ENCODE measurements around the gene KIAA0753. TPM values are rescaled to one million over a fixed set of nuclear protein-coding genes. Genes with fewer than 3 reads are reported as not detected.

KIAA0753 gene
- total RNA-seq, 1 experiment from 2014 or later, result 18.3 TPM

GRCh38 chr17:6670999-6671398 is 30.5 kb upstream of the KIAA0753 start:
- Histone ChIP-seq H3K36me3 (ENCODE audit: control insufficient read depth in 1 of 2, insufficient read depth in 2 of 2, low read length in 2 of 2) (no peaks in the 10 kb centered on the region), H2AFZ (ENCODE audit: low read depth, low read length, poor library complexity, severe bottlenecking) (no peak overlapping the region), H4K20me1 (ENCODE audit: insufficient read depth) (no peaks in the 10 kb centered on the region), H3K27ac (ENCODE audit: low read depth, low read length) (no peak overlapping the region; the same call in 1 of the 2 replicates), H3K4me3 (replicated peaks in 1 of 2; ENCODE audit: low read depth in 1 of 2, low read length in 2 of 2) (no peak overlapping the region), H3K9me3 (ENCODE audit: control insufficient read depth in 1 of 2, insufficient read depth in 1 of 2, low read depth in 1 of 2, low read length in 2 of 2) (no peaks in the 10 kb centered on the region), H3K9me2 (ENCODE audit: insufficient read depth) (no peaks in the 10 kb centered on the region), H3K9ac (ENCODE audit: low read length) (0 out of 2 replicates have a peak overlapping the region, but pooled peaks have one; percentile 1), H3K27me3 (ENCODE audit: insufficient read depth, low read length) (no peaks in the 10 kb centered on the region), H3K79me2 (ENCODE audit: insufficient read depth, low read length) (no peaks in the 10 kb centered on the region), H3K4me1 (ENCODE audit: control insufficient read depth in 1 of 2, insufficient read depth in 2 of 2, low read length in 2 of 2) (peaks cover 19 to 44% of the 10 kb centered on the region in 2 experiments), H3K4me2 (ENCODE audit: low read length) (peak overlapping the region; percentile 80; the same call in 1 of the 2 replicates)
- intact Hi-C loops (cut with micrococcal nuclease), result no loop called here
- no TSS peak for BruUV-seq (replicated peaks)
- ChIA-PET RAD21 (ENCODE audit: low non-redundant PET in 1 of 2, low total read pairs in 2 of 2, uncharacterized antibody in 2 of 2, unreplicated experiment in 2 of 2) (no interaction called here), CTCF (interaction anchor here (1.4 to 3.1 kb wide), 3 partner anchors 31 to 334 kb away, joined by 4 to 14 read pairs (median 11); no protein-coding TSS in a partner anchor), POLR2A (interaction anchor here (2.6 kb wide), 1 partner anchor 173 kb away, joined by 8 read pairs; no protein-coding TSS in a partner anchor)
- DNase-seq (ENCODE audit: low read depth, low spot score), result no peak
- no peak for ATAC-seq
- no peak for TF ChIP-seq ATF3 (IDR thresholded peaks at IDR 0.05)
- TF ChIP-seq EGR1 (IDR thresholded peaks at IDR 0.05; ENCODE audit: low read depth), result no peak
- TF ChIP-seq ELF1 (IDR thresholded peaks at IDR 0.05; ENCODE audit: borderline replicate concordance, low read depth), result no peak
- no peak for TF ChIP-seq JUND (IDR thresholded peaks at IDR 0.05)
- TF ChIP-seq SP1 (IDR thresholded peaks at IDR 0.05; ENCODE audit: low read depth), result no peak
- no peak for TF ChIP-seq RAD21 (IDR thresholded peaks at IDR 0.05; ENCODE audit: low read depth)
- no peak for TF ChIP-seq TCF7L2 (IDR thresholded peaks at IDR 0.05; ENCODE audit: borderline replicate concordance, extremely low read depth, insufficient read depth, insufficient read length)
- TF ChIP-seq POLR2A (IDR thresholded peaks at IDR 0.05; ENCODE audit: borderline replicate concordance, extremely low read depth, insufficient read depth, insufficient read length), result no peak
- TF ChIP-seq EZH2phosphoT487 (IDR thresholded peaks at IDR 0.05; ENCODE audit: borderline replicate concordance), result no peak
- TF ChIP-seq SIN3A (IDR thresholded peaks at IDR 0.05; ENCODE audit: low read depth), result no peak
- TF ChIP-seq FOSL1 (IDR thresholded peaks at IDR 0.05; ENCODE audit: low read depth), result no peak
- no peak for TF ChIP-seq SRF (IDR thresholded peaks at IDR 0.05; ENCODE audit: low read depth)

GRCh38 chr17:6670571-6670970 is 30.1 kb upstream of the KIAA0753 start:
- H3K9me3 ChIP-seq (ENCODE audit: control insufficient read depth in 1 of 2, insufficient read depth in 1 of 2, low read depth in 1 of 2, low read length in 2 of 2), result no peaks in the 10 kb centered on the region
- BruUV-seq (replicated peaks), result no TSS peak
- no peak for ATAC-seq
- ChIA-PET RAD21 (ENCODE audit: low non-redundant PET in 1 of 2, low total read pairs in 2 of 2, uncharacterized antibody in 2 of 2, unreplicated experiment in 2 of 2) (interaction anchor here in 1 of 2 experiments (0.6 kb wide), 1 partner anchor 141 kb away, joined by 3 read pairs; no protein-coding TSS in a partner anchor), POLR2A (interaction anchor here (2.6 kb wide), 1 partner anchor 173 kb away, joined by 8 read pairs; no protein-coding TSS in a partner anchor), CTCF (interaction anchor here (1.4 to 3.1 kb wide), 4 partner anchors 31 to 334 kb away, joined by 4 to 17 read pairs (median 12); no protein-coding TSS in a partner anchor)
- 0 out of 2 replicates have a peak overlapping the region, but pooled peaks have one; percentile 1 for H3K9ac ChIP-seq (ENCODE audit: low read length)
- no peak overlapping the region for H3K4me3 ChIP-seq (replicated peaks in 1 of 2; ENCODE audit: low read depth in 1 of 2, low read length in 2 of 2)
- H2AFZ ChIP-seq (ENCODE audit: low read depth, low read length, poor library complexity, severe bottlenecking), result no peak overlapping the region
- H3K27me3 ChIP-seq (ENCODE audit: insufficient read depth, low read length), result no peaks in the 10 kb centered on the region
- H4K20me1 ChIP-seq (ENCODE audit: insufficient read depth), result no peaks in the 10 kb centered on the region
- no peaks in the 10 kb centered on the region for H3K9me2 ChIP-seq (ENCODE audit: insufficient read depth)
- no peaks in the 10 kb centered on the region for H3K36me3 ChIP-seq (ENCODE audit: control insufficient read depth in 1 of 2, insufficient read depth in 2 of 2, low read length in 2 of 2)
- peaks cover 19 to 47% of the 10 kb centered on the region in 2 experiments for H3K4me1 ChIP-seq (ENCODE audit: control insufficient read depth in 1 of 2, insufficient read depth in 2 of 2, low read length in 2 of 2)
- peak overlapping the region; percentile 80 for H3K4me2 ChIP-seq (ENCODE audit: low read length)
- no peaks in the 10 kb centered on the region for H3K79me2 ChIP-seq (ENCODE audit: insufficient read depth, low read length)
- DNase-seq (ENCODE audit: low read depth, low spot score), result no peak
- H3K27ac ChIP-seq (ENCODE audit: low read depth, low read length), result no peak overlapping the region
- intact Hi-C loops (cut with micrococcal nuclease), result no loop called here
- TF ChIP-seq CEBPB (IDR thresholded peaks at IDR 0.05; ENCODE audit: low read depth), result no peak
- no peak for TF ChIP-seq TCF7L2 (IDR thresholded peaks at IDR 0.05; ENCODE audit: borderline replicate concordance, extremely low read depth, insufficient read depth, insufficient read length)
- TF ChIP-seq CTCF (IDR thresholded peaks at IDR 0.05 in 2 of 3, conservative IDR thresholded peaks at IDR 0.05 in 1 of 3; ENCODE audit: borderline replicate concordance in 1 of 3, insufficient read depth in 1 of 3, low read depth in 2 of 3, low read length in 2 of 3), result no peak
- no peak for TF ChIP-seq SIN3A (IDR thresholded peaks at IDR 0.05; ENCODE audit: low read depth)
- no peak for TF ChIP-seq MAX (IDR thresholded peaks at IDR 0.05)
- TF ChIP-seq SRF (IDR thresholded peaks at IDR 0.05; ENCODE audit: low read depth), result no peak
- TF ChIP-seq SP1 (IDR thresholded peaks at IDR 0.05; ENCODE audit: low read depth), result no peak
- TF ChIP-seq EGR1 (IDR thresholded peaks at IDR 0.05; ENCODE audit: low read depth), result no peak
- TF ChIP-seq ZNF274 (IDR thresholded peaks at IDR 0.05; ENCODE audit: low read depth, low read length), result no peak
- no peak for TF ChIP-seq CBX3 (IDR thresholded peaks at IDR 0.05; ENCODE audit: low read depth)
- no peak for TF ChIP-seq EZH2phosphoT487 (IDR thresholded peaks at IDR 0.05; ENCODE audit: borderline replicate concordance)
